HG02885 (cell line): ENCODE measurements around the gene CADM4.
"Not testable (repeated sequence)": the region's sequence is repeated elsewhere in the genome, so short reads cannot be mapped to it uniquely, and the experiment has no call there.

Source experiments
- ATAC-seq: cut with Tn5 transposase; IDR thresholded peaks from one replicate; pipeline ENCODE4 v1.9.1; 2021; ENCODE audit warnings: mild to moderate bottlenecking; ENCODE audit not compliant: unreplicated experiment, poor library complexity

The CADM4 gene

DNA sequence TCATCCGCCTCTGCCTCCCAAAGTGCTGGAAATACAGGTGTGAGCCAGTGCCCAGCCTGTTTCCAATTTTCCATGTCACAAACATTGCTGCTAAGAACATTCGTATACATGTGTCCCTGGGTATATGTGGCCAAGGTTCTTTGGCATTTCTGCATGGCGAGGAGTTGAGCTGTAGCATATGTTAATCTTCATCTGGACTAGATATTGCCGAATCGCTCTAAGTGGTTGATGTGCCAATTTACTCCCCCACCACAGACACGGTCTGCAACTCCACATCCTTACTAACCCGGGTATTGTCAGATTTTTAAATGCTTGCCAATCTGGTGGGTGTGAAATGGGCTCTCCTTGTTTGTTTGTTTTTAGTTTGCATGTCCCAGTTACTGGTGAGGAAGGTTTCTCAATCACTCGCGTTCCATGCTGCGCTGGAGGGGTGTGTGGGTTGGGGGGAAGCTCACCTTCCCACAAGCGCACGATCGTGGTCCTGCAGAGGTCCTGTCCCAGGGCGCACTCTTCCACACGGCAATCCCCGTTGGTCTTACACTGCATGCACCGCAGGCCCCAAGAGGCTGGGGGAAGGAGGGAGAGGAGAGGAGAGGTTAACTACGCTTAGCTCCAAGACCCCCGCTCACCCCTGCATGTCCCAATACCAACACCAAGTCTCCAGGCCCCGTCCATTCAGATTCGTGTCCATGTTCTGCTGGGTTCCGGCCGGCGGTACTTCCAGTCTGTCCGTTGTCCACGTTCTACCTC is 27.7 kb upstream of the CADM4 start:
- ATAC-seq = no peak

DNA sequence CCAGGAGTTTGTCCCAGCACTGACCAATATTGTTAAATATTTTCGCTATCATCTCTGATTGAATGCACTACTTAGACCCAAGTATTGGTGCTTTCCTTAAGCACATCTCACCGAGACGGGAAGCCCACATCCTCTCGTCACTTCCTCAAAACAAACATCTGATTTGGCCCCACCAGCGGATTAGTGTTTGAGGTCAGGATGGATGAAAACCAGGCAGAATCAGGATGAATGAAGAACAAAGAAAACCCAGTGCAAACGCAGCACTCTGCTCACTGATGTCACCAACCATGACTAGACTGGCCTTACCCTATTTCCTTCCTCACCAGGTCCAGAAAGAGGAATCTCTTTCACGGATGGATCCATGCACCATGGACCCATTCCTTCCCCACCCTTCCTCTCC is 24.4 kb upstream of the CADM4 start:
- ATAC-seq = no peak

DNA sequence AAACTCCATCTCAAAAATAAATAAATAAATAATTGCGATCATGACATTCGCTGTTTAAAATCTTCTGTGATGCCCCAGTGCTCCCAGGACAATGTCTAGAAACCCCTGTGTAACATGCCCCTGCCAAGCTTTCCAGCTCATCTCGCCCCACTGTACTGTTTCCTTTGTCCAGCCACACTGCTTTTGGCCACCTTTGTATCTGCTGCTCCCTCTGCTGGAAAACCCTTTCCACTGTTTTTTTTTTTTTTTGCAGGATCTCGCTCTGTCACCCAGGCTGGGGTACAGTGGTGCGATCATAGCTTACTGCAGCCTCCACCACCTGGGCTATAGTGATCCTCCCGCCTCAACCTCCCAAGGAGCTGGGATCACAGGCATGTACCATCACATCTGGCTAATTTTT is 22.8 kb upstream of the CADM4 start:
- no peak for ATAC-seq

DNA sequence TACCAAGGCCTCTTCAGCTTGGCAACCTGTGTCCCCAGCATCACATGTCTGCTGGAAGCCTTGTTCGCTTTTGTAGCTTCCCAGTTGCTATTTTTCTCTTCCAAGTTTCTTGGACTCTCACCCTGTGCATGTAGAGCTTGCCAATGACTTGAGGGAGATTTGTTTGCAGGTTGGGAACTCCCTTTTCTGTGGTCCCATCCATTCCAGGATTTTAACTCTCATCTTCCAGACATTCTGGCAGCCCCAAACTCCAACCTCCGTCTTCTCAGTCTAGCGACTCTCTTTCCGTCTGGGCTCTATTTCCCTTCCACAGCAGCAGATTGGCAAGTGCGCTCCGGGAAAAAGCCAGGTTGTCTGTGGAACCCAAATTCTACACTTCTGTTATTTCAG is 21.3 kb upstream of the CADM4 start:
- no peak for ATAC-seq

DNA sequence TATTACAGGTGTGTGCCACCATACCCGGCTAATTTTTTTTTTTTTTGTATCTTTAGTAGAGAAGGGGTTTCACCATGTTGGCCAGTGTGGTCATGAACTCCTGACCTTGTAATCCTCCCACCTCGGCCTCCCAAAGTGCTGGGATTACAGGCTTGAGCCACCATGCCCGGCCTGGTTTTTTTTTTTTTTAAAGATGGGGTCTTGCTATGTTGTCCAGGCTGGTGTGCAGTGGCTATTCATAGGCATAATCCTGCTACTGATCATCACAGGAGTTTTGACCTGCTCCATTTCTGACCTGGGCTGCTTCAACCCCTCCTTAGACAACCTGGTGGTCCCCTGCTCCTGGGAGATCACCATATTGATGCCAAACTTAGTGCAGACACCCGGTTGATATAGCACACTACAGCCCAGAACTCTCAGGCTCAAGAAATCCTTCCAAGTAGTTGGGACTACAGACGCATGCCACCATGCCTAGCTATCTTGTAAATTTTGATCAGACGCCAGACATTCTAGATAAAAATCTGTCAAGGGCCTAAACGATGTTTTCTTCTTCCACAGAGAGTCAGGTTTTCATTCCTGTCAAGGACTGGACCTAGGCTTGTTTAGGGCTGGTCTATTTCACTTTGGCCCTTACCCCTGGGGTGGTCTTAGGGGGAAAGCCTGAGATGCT is 20.8 kb upstream of the CADM4 start:
- ATAC-seq = no peak

DNA sequence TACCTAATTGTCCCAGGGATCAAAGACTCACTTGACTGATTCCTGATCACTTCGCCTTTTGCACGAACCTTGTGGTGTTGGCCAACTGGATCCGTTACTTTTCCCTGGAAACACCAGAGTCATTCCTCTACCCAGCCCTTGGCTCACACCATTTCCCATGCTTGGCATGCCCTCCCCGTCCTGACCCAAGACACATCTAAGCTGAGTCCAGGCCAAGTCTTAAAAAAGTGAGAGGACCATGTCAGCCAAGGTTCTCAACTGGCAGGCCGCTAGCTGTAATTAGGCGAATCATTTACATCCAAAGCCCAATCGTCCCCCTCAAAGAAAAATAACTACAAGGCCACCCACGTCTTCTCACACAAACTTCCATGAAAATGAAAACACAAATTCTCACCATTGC is 18.8 kb upstream of the CADM4 start:
- ATAC-seq = no peak

DNA sequence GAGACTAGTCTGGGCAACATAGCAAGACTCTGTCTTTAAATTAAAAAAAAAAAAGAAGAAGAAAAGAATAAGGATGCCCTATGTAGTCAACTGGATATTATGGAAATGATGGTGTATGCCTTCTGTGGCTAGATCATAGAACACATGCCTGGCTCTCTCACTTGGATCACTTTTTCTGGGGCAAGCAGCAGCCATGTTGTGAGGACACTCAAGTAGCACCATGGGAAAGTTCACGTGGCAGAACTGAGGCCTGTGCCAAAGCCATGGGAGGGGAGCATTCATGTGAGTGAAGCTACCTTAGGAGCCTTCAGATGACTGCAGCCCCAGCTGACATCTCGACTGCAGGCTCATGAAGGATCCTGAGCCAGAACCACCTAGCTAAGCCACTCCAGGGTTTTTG is 18.4 kb upstream of the CADM4 start:
- ATAC-seq = no peak

DNA sequence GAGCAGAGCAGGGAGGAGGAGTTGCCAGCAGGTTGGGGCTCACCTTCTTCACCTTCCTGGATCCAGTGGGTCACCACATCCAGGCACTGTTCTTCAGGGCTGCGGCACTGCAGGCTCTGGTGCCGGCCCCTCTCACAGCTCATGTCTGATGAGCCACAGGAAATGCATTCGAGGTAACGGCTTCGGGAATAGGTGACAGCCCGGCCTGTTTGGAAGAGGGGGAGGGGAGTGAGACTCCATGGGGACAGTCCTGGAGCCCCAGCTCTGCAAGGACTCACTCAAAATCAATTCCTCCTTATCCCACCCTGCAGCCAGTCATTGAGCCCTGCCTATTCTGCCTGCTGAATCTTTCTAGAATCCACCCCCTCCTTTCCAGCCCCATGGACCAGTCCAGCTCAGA is 16.8 kb upstream of the CADM4 start:
- ATAC-seq = no peak

DNA sequence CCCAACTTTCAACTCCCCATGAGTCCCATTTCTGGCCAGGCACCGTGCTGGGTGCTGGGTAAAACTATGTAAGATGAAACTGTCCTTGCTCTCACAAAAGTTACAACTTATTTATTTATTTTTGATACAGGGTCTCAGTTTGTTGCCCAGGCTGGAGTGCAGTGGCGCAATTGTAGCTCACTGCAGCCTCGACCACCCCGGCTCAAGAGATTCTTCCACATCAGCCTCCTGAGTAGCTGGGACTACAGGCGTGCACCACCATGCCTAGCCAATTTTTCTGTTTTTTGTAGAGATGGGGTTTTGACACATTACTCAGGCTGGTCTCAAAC is 12.9 kb upstream of the CADM4 start:
- no peak for ATAC-seq

DNA sequence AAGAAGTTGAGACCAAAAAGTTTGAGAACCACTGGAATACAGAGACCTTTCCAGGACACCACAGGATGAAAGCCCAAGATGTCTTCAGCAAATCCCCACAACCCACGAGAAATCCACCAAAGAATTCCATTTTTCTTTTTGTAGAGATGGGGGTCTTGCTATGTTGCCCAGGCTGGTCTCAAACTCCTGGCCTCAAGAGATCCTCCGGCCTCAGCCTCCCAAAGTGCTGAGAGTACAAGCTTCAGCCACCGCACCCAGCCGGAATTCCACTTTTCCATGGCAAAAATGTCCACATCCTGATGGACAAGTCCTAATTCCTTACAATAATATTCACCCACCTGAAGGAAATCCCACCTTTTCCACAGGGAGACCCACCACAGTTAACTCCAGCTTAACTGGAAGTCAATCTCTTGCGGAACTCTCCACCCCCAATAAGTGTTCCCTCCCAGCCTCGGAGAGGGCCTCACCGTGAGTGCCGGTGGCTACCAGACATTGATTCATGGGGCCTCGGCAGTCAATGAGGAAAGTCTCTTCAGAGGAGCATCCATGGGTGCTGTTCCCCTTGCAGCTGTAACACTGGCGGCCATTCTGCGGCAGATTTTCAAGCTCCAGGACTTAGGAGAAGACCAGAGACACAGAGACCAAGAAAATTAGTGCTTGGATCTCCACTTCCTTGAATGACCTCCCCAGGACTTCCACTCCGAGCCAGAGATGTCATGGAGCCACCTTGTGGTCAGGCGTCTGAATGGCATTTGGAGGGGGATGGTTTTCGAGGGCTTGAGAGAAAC is 12.3 kb upstream of the CADM4 start:
- peak; percentile 50 for ATAC-seq

DNA sequence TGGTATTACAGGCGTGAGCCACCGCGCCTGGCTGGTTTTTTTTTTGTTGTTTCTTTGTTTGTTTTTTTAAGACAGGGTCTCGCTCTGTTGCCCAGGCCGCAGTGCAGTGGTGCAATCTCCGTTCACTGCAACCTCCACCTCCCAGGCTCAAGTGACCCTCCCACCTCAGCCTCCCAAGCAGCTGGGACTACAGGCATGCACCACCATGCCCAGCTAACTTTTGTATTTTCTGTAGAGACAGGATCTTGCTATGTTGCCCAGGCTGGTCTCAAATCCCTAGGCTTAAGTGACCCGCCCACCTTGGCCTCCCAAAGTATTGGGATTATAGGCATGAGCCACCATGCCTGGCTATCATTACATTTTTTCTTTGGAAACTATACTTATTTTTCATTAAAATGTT is 10.6 kb upstream of the CADM4 start:
- not testable (repeated sequence) for ATAC-seq

DNA sequence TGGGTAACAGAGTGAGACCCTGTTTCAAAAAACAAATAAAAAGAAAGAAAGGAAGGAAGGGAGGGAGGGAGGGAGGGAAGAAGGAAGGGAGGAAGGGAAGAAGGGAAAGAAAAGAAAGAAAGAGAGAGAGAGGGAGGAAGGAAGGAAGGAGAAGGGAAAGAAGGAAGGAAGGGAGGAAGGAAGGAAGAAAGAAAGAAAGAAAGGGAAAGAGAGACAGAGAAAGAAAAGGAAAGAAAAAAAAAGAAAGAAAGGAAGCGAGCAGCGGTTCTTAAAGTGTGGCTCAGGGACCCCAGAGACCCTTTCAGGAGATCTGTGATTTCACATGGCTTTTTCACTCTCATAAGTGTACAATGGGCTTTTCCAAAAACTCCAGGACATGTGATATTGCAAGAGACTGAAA is 9.9 kb upstream of the CADM4 start:
- no peak for ATAC-seq

DNA sequence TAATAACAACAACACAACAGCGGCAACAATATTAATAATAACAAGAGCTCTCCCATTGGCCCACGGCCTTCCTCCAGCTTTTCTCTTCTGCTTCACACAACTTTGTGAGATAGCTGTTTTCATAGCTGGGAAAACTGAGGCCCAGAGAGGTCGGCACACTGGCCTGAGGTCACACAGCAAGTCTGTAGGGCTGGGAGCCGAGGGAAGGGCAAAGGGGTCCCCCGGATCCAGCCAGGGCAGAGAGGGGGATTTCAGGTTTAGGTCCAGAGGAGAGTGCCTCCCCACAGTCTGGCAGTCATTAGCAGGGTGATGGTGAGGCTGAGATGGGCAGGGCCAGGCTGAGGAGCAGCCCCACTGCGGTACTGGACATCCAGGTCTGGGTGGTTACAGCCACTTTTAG is 9.0 kb upstream of the CADM4 start:
- ATAC-seq = no peak

DNA sequence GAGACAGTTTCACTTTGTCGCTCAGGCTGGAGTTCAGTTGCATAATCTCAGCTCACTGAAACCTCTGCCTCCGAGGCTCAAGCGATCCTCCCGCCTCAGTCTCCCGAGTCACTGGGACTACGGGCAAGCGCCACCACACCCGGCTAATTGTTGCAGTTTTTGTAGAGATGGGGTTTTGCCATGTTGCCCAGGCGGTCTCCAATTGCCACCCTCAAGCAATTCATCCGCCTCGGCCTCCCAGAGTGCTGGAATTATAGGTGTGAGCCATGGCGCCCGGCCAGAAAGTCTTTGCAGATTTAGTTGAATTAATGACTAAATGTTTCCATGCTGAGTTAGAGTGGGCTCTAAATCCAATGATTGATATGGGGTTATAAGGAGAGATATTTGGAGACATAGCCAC is 4.5 kb upstream of the CADM4 start:
- ATAC-seq = no peak

DNA sequence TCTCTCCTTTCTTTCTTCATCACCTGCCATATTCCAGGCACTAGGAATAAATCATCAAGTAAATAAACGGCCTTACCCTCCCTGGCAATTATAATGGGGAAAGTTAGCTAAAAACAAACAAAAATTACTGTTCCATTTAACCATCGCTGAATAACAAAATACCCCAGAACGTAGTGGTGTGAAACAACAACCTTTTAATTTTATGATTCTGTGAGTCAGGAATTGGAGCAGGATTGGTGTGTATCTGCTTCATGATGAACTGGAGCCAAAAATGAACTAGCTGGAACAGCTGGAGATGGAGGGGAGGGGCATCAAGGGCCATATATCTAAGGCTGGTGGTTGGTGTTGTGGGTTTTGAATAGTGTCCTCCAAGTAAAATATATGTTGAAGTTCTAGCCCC is 3.7 kb upstream of the CADM4 start:
- ATAC-seq = no peak

DNA sequence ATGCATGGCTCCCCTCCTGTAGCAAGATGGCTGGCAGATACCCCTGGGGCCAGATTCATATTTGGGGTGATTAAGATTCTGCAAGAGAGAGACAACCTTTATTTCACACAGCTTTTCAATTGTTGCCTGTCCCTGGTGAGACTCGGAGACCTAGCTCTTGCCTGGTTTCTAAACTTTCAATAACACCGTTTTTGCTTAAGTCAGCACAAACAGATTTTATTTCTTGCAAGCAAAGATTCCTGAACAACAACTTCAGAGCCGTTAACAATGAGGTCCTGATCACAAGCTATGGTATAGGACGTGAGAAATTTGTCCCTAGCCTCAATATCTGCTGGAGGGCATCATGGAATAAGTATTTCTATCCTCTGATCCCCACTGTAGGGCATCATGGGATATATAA is 2.9 kb upstream of the CADM4 start:
- ATAC-seq = no peak

DNA sequence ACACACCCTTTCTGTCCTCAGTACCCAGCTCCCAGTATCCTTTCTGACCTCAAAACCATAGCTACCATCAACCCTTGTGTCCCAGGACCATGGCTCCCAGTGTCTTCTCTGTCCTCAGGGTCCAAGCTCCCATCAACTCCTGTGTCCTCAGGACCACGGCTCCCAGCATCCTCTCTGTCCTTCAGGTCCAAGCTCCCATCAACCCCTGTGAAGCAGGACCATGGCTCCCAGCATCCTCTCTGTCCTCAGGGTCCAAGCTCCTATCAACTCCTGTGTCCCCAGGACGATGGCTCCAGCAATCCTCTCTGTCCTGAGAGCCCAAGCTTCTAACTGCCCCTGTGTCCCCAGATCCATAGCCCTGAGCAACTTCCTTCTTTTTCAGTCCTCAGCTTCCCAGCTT is 1.7 kb upstream of the CADM4 start:
- ATAC-seq = no peak

DNA sequence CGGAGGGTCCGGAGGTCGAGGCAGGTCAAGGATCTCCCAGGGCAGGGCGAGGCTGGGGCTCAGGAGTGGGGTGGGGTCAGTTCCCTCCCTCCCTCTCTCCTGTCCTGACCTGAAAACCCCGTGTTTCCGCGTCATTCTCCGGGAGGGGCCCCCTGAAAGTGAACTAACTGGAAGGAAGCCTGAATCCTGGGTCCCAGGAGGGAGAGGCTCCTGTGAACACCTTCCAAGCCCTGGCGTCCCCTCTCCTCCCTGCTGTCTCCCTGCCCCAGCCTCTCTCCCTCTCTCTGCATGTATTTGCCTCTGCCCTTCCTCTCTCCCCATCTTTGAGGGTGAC is 741 bp upstream of the CADM4 start:
- no peak for ATAC-seq

DNA sequence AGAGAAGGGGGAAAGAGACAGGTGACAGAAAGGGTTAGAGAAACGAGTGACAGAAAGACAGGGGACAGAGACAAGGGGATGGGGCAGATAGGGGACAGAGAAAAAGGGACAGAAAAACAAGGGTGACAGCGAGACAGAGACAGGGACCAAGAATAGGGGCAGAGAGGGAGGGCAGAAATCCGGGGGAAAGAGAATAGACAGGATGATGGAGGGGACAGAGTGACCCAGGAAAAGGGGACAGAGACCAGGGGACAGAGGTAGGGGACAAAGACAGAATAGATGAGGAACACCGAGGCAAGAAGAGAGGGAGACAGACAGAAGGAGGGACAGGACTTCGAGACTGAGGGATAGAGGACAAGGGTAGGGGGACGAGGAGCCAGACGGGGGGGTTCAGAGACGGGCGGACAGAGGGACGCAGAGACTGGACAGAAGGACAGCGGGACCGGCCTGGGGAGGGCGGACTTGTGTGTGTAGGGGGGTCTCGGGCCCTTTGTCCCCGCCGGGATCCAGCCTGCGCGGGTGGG is 593 bp downstream of the CADM4 start:
- no peak for ATAC-seq

DNA sequence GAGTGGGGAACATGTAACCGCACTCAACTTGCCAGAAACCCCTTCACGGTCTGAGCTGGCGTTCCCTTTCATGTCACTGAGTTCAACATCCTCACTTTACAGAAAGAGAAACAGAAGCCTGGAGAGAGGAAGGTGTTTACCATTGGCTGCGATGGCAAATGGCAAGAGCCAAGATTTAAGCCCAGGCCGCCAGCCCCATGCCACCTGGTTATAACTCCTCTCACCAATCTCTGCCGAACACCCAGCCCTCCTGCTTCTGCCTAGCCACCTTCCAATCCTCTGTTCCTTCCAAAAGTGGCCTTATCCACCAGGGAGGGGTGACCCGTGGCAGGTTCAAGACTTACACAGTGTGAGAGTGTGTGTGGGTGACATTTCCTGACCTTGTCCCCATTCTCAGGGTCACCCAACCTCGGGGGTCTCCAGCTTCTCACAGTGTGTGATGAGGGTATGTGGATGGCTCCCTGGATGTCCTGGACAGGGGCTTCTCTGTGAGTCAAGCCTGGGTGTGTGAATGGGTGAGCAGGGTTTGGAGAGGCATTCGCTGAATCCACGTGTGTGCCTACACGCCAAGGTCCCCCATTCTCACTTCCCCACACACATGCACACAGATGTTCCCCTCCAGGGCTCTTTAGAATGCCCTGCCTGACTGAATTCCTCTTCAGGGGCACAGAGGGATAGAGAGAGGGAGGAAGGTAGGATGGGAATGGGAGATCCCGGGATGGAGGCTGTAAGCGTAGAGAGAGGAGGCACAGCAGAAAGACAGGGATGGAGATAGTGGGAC is 1.2 kb downstream of the CADM4 start:
- ATAC-seq = no peak
